ENCODE data around the gene MYO5A.

- TF ChIP-seq CTCF (IDR thresholded peaks at IDR 0.05) (no peak), POLR2A (IDR thresholded peaks at IDR 0.05) (no peak)
Observed at GRCh38 chr15:52350423-52350822, 178.3 kb downstream of the MYO5A start.
